ENCODE results near the gene LGR4. TPM values are rescaled to one million over a fixed set of nuclear protein-coding genes. Genes with fewer than 3 reads are reported as not detected.

LGR4 gene
- total and polyA plus RNA-seq, 10 of the 15 experiments (the other 5 are each of a cell fraction or from before 2014, with no cell fraction given): under 0.01 to 0.64 (median 0.04) TPM; not detected in 5

DNA sequence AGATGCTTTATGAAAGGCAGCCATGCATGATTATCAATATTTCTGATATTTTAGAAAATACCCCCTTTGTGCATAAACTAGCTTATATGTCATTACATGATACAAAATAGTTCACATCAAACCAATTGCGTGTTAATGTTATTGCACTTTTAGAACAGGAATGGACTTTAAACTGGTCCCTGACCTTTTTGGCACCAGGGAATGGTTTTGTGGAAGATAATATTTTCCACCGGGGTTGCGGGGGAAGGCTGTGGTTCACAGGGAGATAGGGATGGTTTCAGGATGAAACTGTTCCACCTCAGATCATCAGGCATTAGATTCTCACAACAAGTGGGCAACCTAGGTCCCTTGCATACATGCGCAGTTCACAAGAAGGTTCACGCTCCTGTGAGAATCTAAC is 16.5 kb upstream of the LGR4 start:
- WGBS (ENCODE audit: insufficient coverage, insufficient replicate concordance, low lambda C conversion rate, missing lambda C conversion rate): 100% methylated on average over 5 of the region's 5 CpGs
- RAD21 ChIA-PET (ENCODE audit: unreplicated experiment): interaction anchor here (5.1 kb wide), 1 partner anchor 8 kb away, joined by 40 read pairs; no protein-coding TSS in a partner anchor
- Histone ChIP-seq H3K4me2 (ENCODE audit: control insufficient read depth, insufficient read depth) (no peak overlapping the region), H4K20me1 (ENCODE audit: control insufficient read depth, insufficient read depth) (no peaks in the 10 kb centered on the region), H3K9ac (ENCODE audit: control insufficient read depth, insufficient read depth, low read length) (no peak overlapping the region), H3K27ac (ENCODE audit: control insufficient read depth, insufficient read depth) (no peak overlapping the region), H3K27me3 (replicated peaks in 1 of 2; ENCODE audit: control insufficient read depth in 2 of 2, insufficient read depth in 2 of 2, low read length in 1 of 2) (no peaks in the 10 kb centered on the region), H3K4me3 (no peak overlapping the region), H3K9me3 (replicated peaks; ENCODE audit: control insufficient read depth, insufficient read depth, low read length) (no peaks in the 10 kb centered on the region), H3K4me1 (ENCODE audit: control insufficient read depth, insufficient read depth, low read length) (no peaks in the 10 kb centered on the region), H3K79me2 (ENCODE audit: control insufficient read depth, insufficient read depth, low read length) (no peaks in the 10 kb centered on the region), H3K36me3 (ENCODE audit: control insufficient read depth in 2 of 2, insufficient read depth in 2 of 2, low read length in 1 of 2) (peaks cover 4 to 6% of the 10 kb centered on the region in 2 experiments), H2AFZ (ENCODE audit: control insufficient read depth, low read depth, low read length) (no peak overlapping the region)
- POLR2A ChIA-PET: no interaction called here
- intact Hi-C loops (cut with micrococcal nuclease; ENCODE audit: unreplicated experiment): loop anchor here (5.0 to 10.0 kb wide), 4 partner anchors 127 to 1204 kb away; partner anchors contain the start of gene CCDC34
- CTCF ChIA-PET: interaction anchor here (4.8 to 10.4 kb wide), 3 partner anchors 11 to 304 kb away, joined by 72 to 142 read pairs (median 119); no protein-coding TSS in a partner anchor
- TF ChIP-seq, protein P1, sequence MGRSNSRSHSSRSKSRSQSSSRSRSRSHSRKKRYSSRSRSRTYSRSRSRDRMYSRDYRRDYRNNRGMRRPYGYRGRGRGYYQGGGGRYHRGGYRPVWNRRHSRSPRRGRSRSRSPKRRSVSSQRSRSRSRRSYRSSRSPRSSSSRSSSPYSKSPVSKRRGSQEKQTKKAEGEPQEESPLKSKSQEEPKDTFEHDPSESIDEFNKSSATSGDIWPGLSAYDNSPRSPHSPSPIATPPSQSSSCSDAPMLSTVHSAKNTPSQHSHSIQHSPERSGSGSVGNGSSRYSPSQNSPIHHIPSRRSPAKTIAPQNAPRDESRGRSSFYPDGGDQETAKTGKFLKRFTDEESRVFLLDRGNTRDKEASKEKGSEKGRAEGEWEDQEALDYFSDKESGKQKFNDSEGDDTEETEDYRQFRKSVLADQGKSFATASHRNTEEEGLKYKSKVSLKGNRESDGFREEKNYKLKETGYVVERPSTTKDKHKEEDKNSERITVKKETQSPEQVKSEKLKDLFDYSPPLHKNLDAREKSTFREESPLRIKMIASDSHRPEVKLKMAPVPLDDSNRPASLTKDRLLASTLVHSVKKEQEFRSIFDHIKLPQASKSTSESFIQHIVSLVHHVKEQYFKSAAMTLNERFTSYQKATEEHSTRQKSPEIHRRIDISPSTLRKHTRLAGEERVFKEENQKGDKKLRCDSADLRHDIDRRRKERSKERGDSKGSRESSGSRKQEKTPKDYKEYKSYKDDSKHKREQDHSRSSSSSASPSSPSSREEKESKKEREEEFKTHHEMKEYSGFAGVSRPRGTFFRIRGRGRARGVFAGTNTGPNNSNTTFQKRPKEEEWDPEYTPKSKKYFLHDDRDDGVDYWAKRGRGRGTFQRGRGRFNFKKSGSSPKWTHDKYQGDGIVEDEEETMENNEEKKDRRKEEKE (IDR thresholded peaks at IDR 0.05): no peak
- no peak for TF ChIP-seq FOXK2 (IDR thresholded peaks at IDR 0.05)
- no peak for DNase-seq (ENCODE audit: low read depth, low spot score)
- no peak for FAIRE-seq
- in situ Hi-C loops (cut with MboI): no loop called here
- BruUV-seq (replicated peaks): no TSS peak
- no peak for ATAC-seq
- SMC1A ChIA-PET (ENCODE audit: uncharacterized antibody, unreplicated experiment): interaction anchor here (0.6 to 6.4 kb wide), 3 partner anchors 8 to 304 kb away, joined by 3 to 71 read pairs (median 3); no protein-coding TSS in a partner anchor

DNA sequence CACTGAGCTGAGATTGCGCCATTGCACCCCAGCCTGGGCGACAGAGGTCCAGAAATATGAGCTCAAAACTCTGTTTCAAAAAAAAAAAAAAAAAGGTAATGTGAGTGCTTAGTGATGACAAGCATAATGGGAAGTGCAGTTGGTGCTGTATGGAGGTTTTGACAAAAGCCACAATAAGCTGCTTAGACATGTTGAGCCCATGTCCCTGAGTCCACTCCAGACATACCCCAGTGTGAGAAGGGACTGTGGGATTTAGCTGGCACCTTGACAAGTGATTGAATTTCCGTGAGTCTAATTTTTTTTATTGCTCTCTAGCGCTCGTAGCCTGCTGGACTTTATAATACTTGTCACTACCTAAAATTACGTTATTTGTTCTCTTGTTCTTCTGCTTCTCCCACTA is 15.1 kb upstream of the LGR4 start:
- Histone ChIP-seq H4K20me1 (ENCODE audit: control insufficient read depth, insufficient read depth) (no peaks in the 10 kb centered on the region), H3K27ac (ENCODE audit: control insufficient read depth, insufficient read depth) (no peak overlapping the region), H2AFZ (ENCODE audit: control insufficient read depth, low read depth, low read length) (no peak overlapping the region), H3K9ac (ENCODE audit: control insufficient read depth, insufficient read depth, low read length) (no peak overlapping the region), H3K9me3 (replicated peaks; ENCODE audit: control insufficient read depth, insufficient read depth, low read length) (no peaks in the 10 kb centered on the region), H3K79me2 (ENCODE audit: control insufficient read depth, insufficient read depth, low read length) (no peaks in the 10 kb centered on the region), H3K27me3 (replicated peaks in 1 of 2; ENCODE audit: control insufficient read depth in 2 of 2, insufficient read depth in 2 of 2, low read length in 1 of 2) (no peaks in the 10 kb centered on the region), H3K4me3 (no peak overlapping the region), H3K36me3 (ENCODE audit: control insufficient read depth in 2 of 2, insufficient read depth in 2 of 2, low read length in 1 of 2) (peaks cover 0 to 5% of the 10 kb centered on the region in 2 experiments; a peak in 3 of 4 replicates), H3K4me1 (ENCODE audit: control insufficient read depth, insufficient read depth, low read length) (no peaks in the 10 kb centered on the region), H3K4me2 (ENCODE audit: control insufficient read depth, insufficient read depth) (no peak overlapping the region)
- SMC1A ChIA-PET (ENCODE audit: uncharacterized antibody, unreplicated experiment): interaction anchor here (0.6 to 6.4 kb wide), 7 partner anchors 10 to 734 kb away, joined by 3 to 71 read pairs (median 4); no protein-coding TSS in a partner anchor
- in situ Hi-C loops (cut with MboI): no loop called here
- FAIRE-seq: no peak
- no peak for TF ChIP-seq KDM1A (IDR thresholded peaks at IDR 0.05; ENCODE audit: borderline replicate concordance)
- TF ChIP-seq FOXK2 (IDR thresholded peaks at IDR 0.05): no peak
- TF ChIP-seq POLR2AphosphoS2 (IDR thresholded peaks at IDR 0.05; ENCODE audit: low read depth, low read length): no peak
- TF ChIP-seq JUNB (IDR thresholded peaks at IDR 0.05): no peak
- TF ChIP-seq SMAD1 (IDR thresholded peaks at IDR 0.05; ENCODE audit: low read depth, partially characterized antibody): no peak
- TF ChIP-seq BMI1 (IDR thresholded peaks at IDR 0.05; ENCODE audit: borderline replicate concordance): no peak
- no peak for TF ChIP-seq FOXM1 (IDR thresholded peaks at IDR 0.05; ENCODE audit: low read depth, low read length)
- TF ChIP-seq TCF7 (IDR thresholded peaks at IDR 0.05; ENCODE audit: borderline replicate concordance): no peak
- no peak for TF ChIP-seq TCF12 (IDR thresholded peaks at IDR 0.05; ENCODE audit: low read depth, low read length)
- no peak for TF ChIP-seq MYB (IDR thresholded peaks at IDR 0.05; ENCODE audit: borderline replicate concordance, low read depth, low read length)
- TF ChIP-seq IRF4 (IDR thresholded peaks at IDR 0.05; ENCODE audit: low read depth, low read length): no peak
- DNase-seq (ENCODE audit: low read depth, low spot score): no peak
- 95% methylated on average over 6 of the region's 6 CpGs for WGBS (ENCODE audit: insufficient coverage, insufficient replicate concordance, low lambda C conversion rate, missing lambda C conversion rate)
- CTCF ChIA-PET: interaction anchor here (0.7 to 10.4 kb wide), 6 partner anchors 12 to 732 kb away, joined by 3 to 142 read pairs (median 38); no protein-coding TSS in a partner anchor
- POLR2A ChIA-PET: interaction anchor here (0.7 kb wide), 1 partner anchor 40 kb away, joined by 5 read pairs; no protein-coding TSS in a partner anchor
- RAD21 ChIA-PET (ENCODE audit: unreplicated experiment): interaction anchor here (0.7 to 5.5 kb wide), 5 partner anchors 10 to 1061 kb away, joined by 3 to 67 read pairs (median 40); no protein-coding TSS in a partner anchor
- no peak for ATAC-seq
- BruUV-seq (replicated peaks): TSS peak; percentile 11
- intact Hi-C loops (cut with micrococcal nuclease; ENCODE audit: unreplicated experiment): loop anchor here (5.0 to 10.0 kb wide), 4 partner anchors 125 to 1203 kb away; partner anchors contain the start of gene CCDC34

All from GM12878 (cell line).